ENCODE data around the gene CRACR2A.

GRCh38 chr12:3595721-3596120 is 157.2 kb downstream of the CRACR2A start:
- no peak for TF ChIP-seq CTCF (conservative IDR thresholded peaks at IDR 0.05; ENCODE audit: low read length)
- TF ChIP-seq EZH2phosphoT487 (IDR thresholded peaks at IDR 0.05; ENCODE audit: borderline replicate concordance, low read depth, low read length): no peak
